ENCODE data around the gene A1BG.

Gene A1BG

GRCh38 chr19:58374200-58374599 is 20.9 kb upstream of the A1BG start:
- Histone ChIP-seq H3K9ac (no peak overlapping the region), H3K27ac (no peak overlapping the region), H3K36me3 (peaks cover 5% of the 10 kb centered on the region), H3K4me3 (no peak overlapping the region), H3K4me1 (peaks cover 18% of the 10 kb centered on the region), H3K27me3 (no peaks in the 10 kb centered on the region), H4K20me1 (no peaks in the 10 kb centered on the region), H3K4me2 (no peak overlapping the region), H3K9me3 (no peaks in the 10 kb centered on the region)
- no peak for TF ChIP-seq Cebpa-rat (IDR thresholded peaks at IDR 0.05)

DNA sequence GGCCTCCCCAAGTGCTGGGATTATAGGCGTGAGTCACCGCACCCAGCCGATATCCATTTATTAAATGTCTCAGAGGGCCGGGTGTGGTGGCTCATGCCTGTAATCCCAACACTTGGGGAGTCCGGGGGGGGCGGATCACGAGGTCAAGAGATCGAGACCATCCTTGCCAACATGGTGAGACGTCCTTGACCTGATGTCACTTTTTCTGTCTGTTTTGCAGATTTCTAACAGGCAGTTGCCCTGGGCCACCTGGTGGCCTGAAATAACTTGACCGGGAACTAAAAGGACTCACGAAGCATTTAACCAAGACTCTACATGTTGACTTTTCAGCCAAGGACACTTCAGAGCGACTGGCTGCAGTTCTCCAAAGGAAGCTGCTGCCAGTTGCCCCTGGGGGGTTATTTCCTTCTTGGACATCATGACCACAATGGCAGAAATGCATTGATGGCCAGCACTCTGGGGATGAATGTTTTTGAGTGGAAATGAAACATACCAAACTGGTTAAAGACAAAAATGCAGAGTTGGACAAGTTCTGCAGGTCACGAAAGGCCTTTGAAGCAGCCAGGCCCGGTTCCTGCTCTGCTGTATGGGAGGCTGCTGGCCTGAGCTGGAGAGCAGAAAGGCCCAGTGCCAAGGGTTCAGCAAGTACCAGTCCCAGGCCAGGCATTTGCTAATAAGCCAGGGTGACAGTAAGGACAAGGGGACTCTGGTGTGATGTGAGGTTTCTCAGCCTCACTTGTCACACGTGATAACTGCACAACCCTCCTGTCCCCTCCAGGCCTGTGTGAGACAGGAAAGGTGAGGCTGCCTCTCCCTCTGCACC is 19.2 kb upstream of the A1BG start:
- no peak for TF ChIP-seq Cebpa-rat (IDR thresholded peaks at IDR 0.05)
- Histone ChIP-seq H3K4me1 (peaks cover 10% of the 10 kb centered on the region), H3K4me2 (peak overlapping the region; percentile 7; the same call in 1 of the 2 replicates), H3K27me3 (no peaks in the 10 kb centered on the region), H3K36me3 (peaks cover 22% of the 10 kb centered on the region), H3K9me3 (no peaks in the 10 kb centered on the region), H3K27ac (0 out of 2 replicates have a peak overlapping the region, but pooled peaks have one; percentile 11), H4K20me1 (no peaks in the 10 kb centered on the region), H3K4me3 (no peak overlapping the region), H3K9ac (peak overlapping the region; percentile 63)

DNA sequence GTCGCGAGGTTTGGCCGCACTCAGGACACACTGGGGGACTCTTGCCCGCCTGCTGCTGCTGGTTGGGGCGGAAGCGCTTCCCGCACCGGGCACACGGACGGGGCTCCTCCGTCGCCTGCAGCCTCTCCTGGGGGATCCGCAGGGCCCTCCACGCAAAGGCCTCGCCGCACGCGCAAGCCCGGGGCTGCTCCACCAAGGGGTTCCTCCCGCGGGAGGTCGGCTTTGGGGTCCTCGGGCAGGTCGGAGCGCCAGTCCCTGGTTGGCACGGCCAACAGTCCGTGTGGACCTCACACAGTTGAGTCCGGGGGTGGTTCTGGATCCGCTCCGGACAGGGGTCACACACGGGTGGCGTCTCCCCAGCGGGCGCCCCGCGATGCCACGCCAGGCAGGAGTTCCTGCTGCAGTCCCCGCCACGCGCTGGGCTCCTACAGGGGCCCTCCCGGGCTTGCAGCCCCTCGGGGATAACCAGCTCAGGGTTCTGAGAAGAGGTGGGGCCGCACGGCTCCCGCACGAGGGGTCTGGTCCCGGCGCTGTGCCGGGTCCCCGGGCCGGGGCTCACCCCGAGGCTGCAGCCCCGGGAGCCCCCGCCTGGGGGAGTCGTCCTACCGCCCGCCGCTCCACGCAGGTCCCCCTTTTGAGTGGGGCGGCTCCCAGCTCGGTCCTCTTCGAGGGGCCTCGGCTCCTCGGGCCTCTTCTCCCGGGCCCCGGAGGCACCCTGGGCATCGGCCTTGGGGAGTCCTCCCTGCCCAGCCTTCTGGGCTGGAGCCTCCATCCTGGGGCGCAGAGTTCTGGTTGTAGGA is 15.5 kb upstream of the A1BG start:
- Histone ChIP-seq H3K27me3 (no peaks in the 10 kb centered on the region), H4K20me1 (no peaks in the 10 kb centered on the region), H3K9ac (no peak overlapping the region), H3K27ac (no peak overlapping the region), H3K9me3 (no peaks in the 10 kb centered on the region), H3K36me3 (peaks cover 34% of the 10 kb centered on the region), H3K4me3 (no peak overlapping the region), H3K4me2 (no peak overlapping the region), H3K4me1 (peaks cover 42% of the 10 kb centered on the region)
- no peak for TF ChIP-seq Cebpa-rat (IDR thresholded peaks at IDR 0.05)

DNA sequence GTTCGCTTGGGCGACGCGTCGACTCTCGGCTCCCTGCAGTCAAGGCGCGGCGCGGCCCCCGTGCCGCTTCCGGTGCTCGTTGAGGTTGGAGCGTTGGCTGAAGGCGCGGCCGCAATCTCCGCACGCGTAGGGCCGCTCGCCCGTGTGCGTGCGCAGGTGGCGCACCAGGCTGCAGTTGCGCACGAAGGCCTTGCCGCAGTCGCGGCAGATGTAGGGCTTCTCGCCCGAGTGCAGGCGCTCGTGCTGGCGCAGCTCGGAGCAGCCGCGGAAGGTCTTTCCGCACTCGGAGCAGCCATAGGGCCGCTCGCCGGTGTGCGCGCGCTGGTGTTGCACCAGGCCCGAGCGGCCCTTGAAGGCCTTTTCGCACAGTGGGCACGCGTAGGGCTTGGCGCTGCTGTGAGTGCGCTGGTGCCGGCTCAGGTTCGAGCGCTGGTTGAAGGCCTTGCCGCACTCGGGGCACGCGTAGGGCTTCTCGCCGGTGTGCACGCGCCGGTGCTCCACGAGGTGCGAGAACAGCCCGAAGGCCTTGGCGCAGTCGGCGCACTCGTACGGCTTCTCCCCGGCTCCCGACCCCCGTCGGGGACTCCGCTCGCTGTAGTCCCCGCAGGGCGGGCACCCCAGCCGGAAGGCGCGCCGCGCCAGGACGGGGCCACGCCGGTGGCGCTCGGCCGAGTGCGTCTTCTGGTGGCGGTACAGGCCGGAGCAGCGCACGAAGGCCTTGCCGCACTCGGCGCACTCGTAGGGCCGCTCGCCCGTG is 14.6 kb upstream of the A1BG start:
- no peaks in the 10 kb centered on the region for H4K20me1 ChIP-seq
- H3K4me3 ChIP-seq, result no peak overlapping the region
- peaks cover 34% of the 10 kb centered on the region for H3K36me3 ChIP-seq
- peaks cover 49% of the 10 kb centered on the region for H3K4me1 ChIP-seq
- no peak overlapping the region for H3K4me2 ChIP-seq
- no peak for TF ChIP-seq Cebpa-rat (IDR thresholded peaks at IDR 0.05)
- H3K27me3 ChIP-seq, result no peaks in the 10 kb centered on the region
- no peaks in the 10 kb centered on the region for H3K9me3 ChIP-seq
- no peak overlapping the region for H3K27ac ChIP-seq
- no peak overlapping the region for H3K9ac ChIP-seq

- no peaks in the 10 kb centered on the region for H4K20me1 ChIP-seq
- TF ChIP-seq Cebpa-rat (IDR thresholded peaks at IDR 0.05), result no peak
- peak overlapping the region; percentile 27 for H3K4me2 ChIP-seq
- peaks cover 34% of the 10 kb centered on the region for H3K36me3 ChIP-seq
- H3K9ac ChIP-seq, result no peak overlapping the region
- H3K4me3 ChIP-seq, result no peak overlapping the region
- H3K27me3 ChIP-seq, result no peaks in the 10 kb centered on the region
- no peaks in the 10 kb centered on the region for H3K9me3 ChIP-seq
- H3K4me1 ChIP-seq, result peaks cover 45% of the 10 kb centered on the region
- no peak overlapping the region; the same call in 1 of the 2 replicates for H3K27ac ChIP-seq
Measured at GRCh38 chr19:58366585-58367430, 13.5 kb upstream of the A1BG start.

GRCh38 chr19:58364146-58364545 is 10.9 kb upstream of the A1BG start:
- Histone ChIP-seq H3K9me3 (no peaks in the 10 kb centered on the region), H3K27me3 (no peaks in the 10 kb centered on the region), H3K27ac (no peak overlapping the region)

DNA sequence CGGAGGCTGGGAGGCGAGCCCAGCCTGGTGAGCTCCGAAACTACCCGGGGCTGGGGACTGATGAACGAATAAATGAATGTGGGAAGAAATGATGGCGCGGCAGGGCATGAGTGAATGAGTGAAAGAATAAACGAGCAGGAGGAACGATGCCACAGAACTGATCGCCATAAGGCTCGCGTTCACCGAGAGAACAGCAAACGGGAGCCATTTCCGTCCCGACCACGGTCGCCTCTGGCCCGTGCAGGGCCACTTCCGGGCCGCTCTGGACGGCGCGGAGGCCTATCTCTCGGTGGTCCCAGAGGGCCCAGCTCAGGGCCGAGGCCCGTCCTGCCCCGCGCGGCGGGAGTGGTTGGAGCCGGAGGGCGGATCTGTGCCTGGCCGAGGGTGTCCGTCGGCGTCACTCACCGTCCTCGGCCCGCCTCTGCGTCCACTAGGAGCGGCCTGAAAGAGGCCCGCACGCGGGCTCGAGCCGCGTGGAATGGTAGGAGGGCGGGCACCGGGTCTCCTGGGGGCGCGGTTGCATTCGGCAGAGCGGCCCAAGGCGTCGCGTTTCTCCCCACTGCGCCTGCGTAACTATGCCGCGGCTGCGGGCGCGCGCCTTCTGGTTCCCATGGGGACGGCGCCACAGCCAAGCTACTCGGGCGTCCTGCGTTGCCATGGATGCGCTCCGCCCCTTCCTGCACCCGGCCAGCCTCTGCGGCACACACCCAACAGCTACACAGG is 9.1 kb upstream of the A1BG start, which contains the start of gene ZNF497:
TSS of gene ZNF497 (minus strand) at position 480 of the 723 bp plus-strand sequence. CDS start 5,116 bp downstream, outside the sequence.
- Histone ChIP-seq H3K27ac (peak within 1 kb of the TSS; percentile 90), H3K4me1 (peaks cover 74% of the 10 kb centered on the region), H3K36me3 (peaks cover 11% of the 10 kb centered on the region), H3K27me3 (peaks cover 8% of the 10 kb centered on the region), H3K9ac (peak within 1 kb of the TSS; percentile 83), H3K9me3 (no peaks in the 10 kb centered on the region), H4K20me1 (no peaks in the 10 kb centered on the region), H3K4me3 (peak within 1 kb of the TSS; percentile 72), H3K4me2 (peak within 1 kb of the TSS; percentile 89)
- no peak for TF ChIP-seq Cebpa-rat (IDR thresholded peaks at IDR 0.05)

More at GRCh38 chr19:58364146-58364545, 10.9 kb upstream of the A1BG start:
- Histone ChIP-seq H3K36me3 (peaks cover 28% of the 10 kb centered on the region), H3K4me2 (peak overlapping the region; percentile 89), H4K20me1 (no peaks in the 10 kb centered on the region), H3K4me3 (no peak overlapping the region), H3K9ac (no peak overlapping the region), H3K4me1 (peaks cover 56% of the 10 kb centered on the region)
- TF ChIP-seq Cebpa-rat (IDR thresholded peaks at IDR 0.05), result no peak

- TF ChIP-seq Cebpa-rat (IDR thresholded peaks at IDR 0.05), result no peak
- H3K4me2 ChIP-seq, result peak overlapping the region; percentile 89
- H3K9ac ChIP-seq, result peak overlapping the region; percentile 83
- peaks cover 76% of the 10 kb centered on the region for H3K4me1 ChIP-seq
- H3K27ac ChIP-seq, result peak overlapping the region; percentile 90
- H4K20me1 ChIP-seq, result no peaks in the 10 kb centered on the region
- H3K27me3 ChIP-seq, result peaks cover 14% of the 10 kb centered on the region
- peaks cover 6% of the 10 kb centered on the region; the same call in 1 of the 2 replicates for H3K36me3 ChIP-seq
- peak overlapping the region; percentile 72 for H3K4me3 ChIP-seq
- no peaks in the 10 kb centered on the region for H3K9me3 ChIP-seq
Measured at GRCh38 chr19:58361900-58362271, 8.6 kb upstream of the A1BG start.
